Panc1 (cell line): ENCODE measurements around the gene DOCK4. TPM values are rescaled to one million over a fixed set of nuclear protein-coding genes. Genes with fewer than 3 reads are reported as not detected.

Experiments
- ATAC-seq: fragments of 200-7000 bp; cut with Tn5 transposase; 2 replicates; pipeline ENCODE4 v1.9.1; 2020; ENCODE audit warnings: mild to moderate bottlenecking, moderate library complexity
- BruUV-seq: library from RNA; stranded (reverse); fragments of 400-500 nt; replicated peaks from 2 replicates; lab custom pipeline; 2021; lab: Mats Ljungman, UMichigan
- CTCF ChIA-PET: fragments of 300-600 bp; sonication (Branson Sonifier 250); formaldehyde crosslinking; loops from one replicate; lab custom pipeline; 2022; ENCODE audit warnings: antibody characterized with exemption; lab: Charles Lee
- POLR2A ChIA-PET: fragments of 300-600 bp; sonication (Branson Sonifier 250); formaldehyde crosslinking; loops from one replicate; lab custom pipeline; 2022; ENCODE audit warnings: antibody characterized with exemption; lab: Charles Lee
- DNase-seq: peaks from one replicate; pipeline ENCODE4 v3.0.0-alpha.2; 2010; ENCODE audit warnings: low read depth, low spot score
- H3K27ac ChIP-seq: 2 replicates; pipeline ENCODE4 v1.5.1; 2011; ENCODE audit warnings: mild to moderate bottlenecking, low read length, inconsistent platforms
- H3K27me3 ChIP-seq: fragments of 200-500 bp; sonication (Bioruptor generic); 2 replicates; pipeline ENCODE4 v1.6.0; 2014; ENCODE audit warnings: low read length, inconsistent platforms; ENCODE audit not compliant: control insufficient read depth, insufficient read depth
- H3K36me3 ChIP-seq: fragments of 200-500 bp; sonication (Bioruptor generic); 2 replicates; pipeline ENCODE4 v1.5.1; 2014; ENCODE audit warnings: inconsistent platforms, mild to moderate bottlenecking, low read length, moderate library complexity; ENCODE audit not compliant: control insufficient read depth, insufficient read depth
- H3K4me1 ChIP-seq: 2 replicates; pipeline ENCODE4 v1.5.1; 2011; ENCODE audit warnings: inconsistent platforms, mild to moderate bottlenecking, low read length, moderate library complexity; ENCODE audit not compliant: control insufficient read depth, insufficient read depth
- H3K4me3 ChIP-seq, 2 experiments: 2 replicates each; pipeline ENCODE4 v1.5.1; 2011 to 2012; ENCODE audit warnings: low read depth in 2 of 2, low read length in 2 of 2, mild to moderate bottlenecking in 2 of 2, inconsistent platforms in 1 of 2, moderate library complexity in 1 of 2
- H3K9me3 ChIP-seq: fragments of 200-500 bp; sonication (Bioruptor generic); 2 replicates; pipeline ENCODE4 v1.5.1; 2014; ENCODE audit warnings: low read depth, mild to moderate bottlenecking, inconsistent platforms, low read length, moderate library complexity; ENCODE audit not compliant: control insufficient read depth, insufficient read depth
- CTCF ChIP-seq: fragments of 450-650 bp; IDR thresholded peaks from 2 replicates; pipeline ENCODE4 v1.5.1; 2017; ENCODE audit warnings: mild to moderate bottlenecking
- POLR2AphosphoS5 ChIP-seq: IDR thresholded peaks from 2 replicates; pipeline ENCODE4 v1.6.1; 2012; ENCODE audit warnings: mild to moderate bottlenecking, low read depth, low read length, moderate library complexity
- REST ChIP-seq, 2 experiments: IDR thresholded peaks; 2 replicates each; pipeline ENCODE4 v1.6.1; 2011 to 2012; ENCODE audit warnings: low read depth in 2 of 2, control low read depth in 1 of 2, low read length in 1 of 2, mild to moderate bottlenecking in 1 of 2, moderate library complexity in 1 of 2; ENCODE audit not compliant: insufficient read depth in 1 of 2
- SIN3A ChIP-seq: IDR thresholded peaks from 2 replicates; pipeline ENCODE4 v1.6.1; 2012; ENCODE audit warnings: low read depth, mild to moderate bottlenecking, low read length, moderate library complexity, borderline replicate concordance; ENCODE audit not compliant: insufficient read depth
- TCF7L2 ChIP-seq: IDR thresholded peaks from 2 replicates; pipeline ENCODE4 v1.6.1; 2011; ENCODE audit warnings: mild to moderate bottlenecking, low read depth, low read length, inconsistent platforms
- in situ Hi-C: cut with HindIII; loops from 2 replicates; pipeline ENCODE4 v1.10.0; 2016; ENCODE audit warnings: low sequenced_read_pairs, low pct_unique_long_range_greater_than_20kb
- intact Hi-C: fragments of 100-400 bp; cut with micrococcal nuclease; formaldehyde crosslinking; loops from one replicate; pipeline ENCODE4 v1.10.0; 2022; ENCODE audit not compliant: unreplicated experiment
- total RNA-seq: library from RNA; stranded (reverse); gene quantifications from one replicate; pipeline ENCODE4 v1.2.1, GENCODE V29; 2021; ENCODE audit not compliant: unreplicated experiment

Gene DOCK4
- total RNA-seq, 1 experiment from 2014 or later, result 10.8 TPM

- intact Hi-C loops, result no loop called here
- no peak for ATAC-seq
- Histone ChIP-seq H3K4me1 (no peaks in the 10 kb centered on the region), H3K36me3 (no peaks in the 10 kb centered on the region), H3K4me3 (no peak overlapping the region), H3K9me3 (no peaks in the 10 kb centered on the region), H3K27ac (no peak overlapping the region), H3K27me3 (no peaks in the 10 kb centered on the region)
- no TSS peak for BruUV-seq
- no peak for DNase-seq
- TF ChIP-seq SIN3A (no peak), REST (IDR thresholded peaks at IDR 0.05; ENCODE audit: insufficient read depth in 1 of 2, low read depth in 2 of 2, low read length in 1 of 2) (no peak), TCF7L2 (no peak), CTCF (no peak), POLR2AphosphoS5 (no peak)
- CTCF ChIA-PET, result no interaction called here
- in situ Hi-C loops, result no loop called here
- POLR2A ChIA-PET, result no interaction called here
These were observed 364.5 kb downstream of the DOCK4 start for GRCh38 chr7:111841596-111842205.

GRCh38 chr7:111840528-111840927 is 365.7 kb downstream of the DOCK4 start:
- Histone ChIP-seq H3K4me3 (no peak overlapping the region), H3K27me3 (no peaks in the 10 kb centered on the region), H3K9me3 (no peaks in the 10 kb centered on the region), H3K27ac (no peak overlapping the region), H3K36me3 (no peaks in the 10 kb centered on the region), H3K4me1 (no peaks in the 10 kb centered on the region)
- CTCF ChIA-PET, result no interaction called here
- intact Hi-C loops (no loop called here), in situ Hi-C loops (no loop called here)
- DNase-seq, result no peak
- POLR2A ChIA-PET, result no interaction called here
- no peak for TF ChIP-seq SIN3A
- no peak for TF ChIP-seq TCF7L2
- TF ChIP-seq POLR2AphosphoS5, result no peak
- no peak for TF ChIP-seq CTCF
- TF ChIP-seq REST (IDR thresholded peaks at IDR 0.05; ENCODE audit: insufficient read depth in 1 of 2, low read depth in 2 of 2, low read length in 1 of 2), result no peak
- ATAC-seq, result no peak
- no TSS peak for BruUV-seq
